HG02981 (cell line): ENCODE data around the gene RINT1.
"Not testable (repeated sequence)": the region's sequence is repeated elsewhere in the genome, so short reads cannot be mapped to it uniquely, and the experiment has no call there.

Experiments
- ATAC-seq: cut with Tn5 transposase; IDR thresholded peaks from one replicate; pipeline ENCODE4 v1.9.1; 2021; ENCODE audit warnings: mild to moderate bottlenecking, moderate library complexity; ENCODE audit not compliant: unreplicated experiment

RINT1 gene

DNA sequence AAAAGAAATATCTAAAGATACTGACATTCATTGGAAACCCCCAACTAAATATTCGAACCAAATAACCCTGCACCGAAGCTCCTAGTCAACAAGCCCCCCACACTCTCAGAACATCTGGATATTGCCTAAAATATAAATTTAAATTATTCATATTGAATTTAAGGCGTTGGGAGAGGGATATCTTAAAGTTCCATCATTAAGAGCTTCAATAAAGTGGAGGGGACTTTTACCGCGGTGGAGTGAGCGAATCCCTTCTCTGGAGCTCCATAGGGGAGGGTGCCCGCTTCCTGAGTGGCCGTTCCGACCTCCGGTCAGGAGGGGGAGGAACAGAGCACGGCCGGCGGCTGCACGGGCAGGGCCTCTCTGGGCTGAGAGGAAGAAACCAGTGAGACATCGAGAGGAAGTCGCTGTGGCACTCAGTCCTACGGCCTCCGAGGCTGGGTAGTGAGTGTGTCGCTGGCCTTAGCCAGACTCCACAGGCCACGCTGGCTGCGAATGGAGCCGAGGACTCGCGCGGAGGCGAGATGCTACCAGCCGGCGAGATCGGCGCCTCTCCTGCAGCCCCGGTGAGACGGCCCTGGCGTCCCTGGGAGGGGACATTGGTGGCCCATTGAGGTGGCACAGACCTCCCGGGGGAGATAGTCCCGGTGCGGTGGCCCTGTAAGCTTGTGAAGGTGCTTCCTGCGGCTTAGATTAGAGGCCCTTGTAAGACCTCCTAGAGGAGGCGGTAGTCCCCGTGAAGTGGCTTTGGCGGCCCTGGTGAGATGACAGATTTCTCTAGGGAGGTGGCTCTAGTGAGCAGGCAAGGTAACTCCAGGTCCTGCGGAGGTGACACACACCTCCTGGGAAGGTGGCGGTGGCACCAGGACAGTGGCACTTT is at the start of gene RINT1:
TSS of gene RINT1 (plus strand) at position 410 of the 880 bp plus-strand sequence. CDS start at position 525, 115 bp downstream.
- peak; percentile 87 for ATAC-seq

DNA sequence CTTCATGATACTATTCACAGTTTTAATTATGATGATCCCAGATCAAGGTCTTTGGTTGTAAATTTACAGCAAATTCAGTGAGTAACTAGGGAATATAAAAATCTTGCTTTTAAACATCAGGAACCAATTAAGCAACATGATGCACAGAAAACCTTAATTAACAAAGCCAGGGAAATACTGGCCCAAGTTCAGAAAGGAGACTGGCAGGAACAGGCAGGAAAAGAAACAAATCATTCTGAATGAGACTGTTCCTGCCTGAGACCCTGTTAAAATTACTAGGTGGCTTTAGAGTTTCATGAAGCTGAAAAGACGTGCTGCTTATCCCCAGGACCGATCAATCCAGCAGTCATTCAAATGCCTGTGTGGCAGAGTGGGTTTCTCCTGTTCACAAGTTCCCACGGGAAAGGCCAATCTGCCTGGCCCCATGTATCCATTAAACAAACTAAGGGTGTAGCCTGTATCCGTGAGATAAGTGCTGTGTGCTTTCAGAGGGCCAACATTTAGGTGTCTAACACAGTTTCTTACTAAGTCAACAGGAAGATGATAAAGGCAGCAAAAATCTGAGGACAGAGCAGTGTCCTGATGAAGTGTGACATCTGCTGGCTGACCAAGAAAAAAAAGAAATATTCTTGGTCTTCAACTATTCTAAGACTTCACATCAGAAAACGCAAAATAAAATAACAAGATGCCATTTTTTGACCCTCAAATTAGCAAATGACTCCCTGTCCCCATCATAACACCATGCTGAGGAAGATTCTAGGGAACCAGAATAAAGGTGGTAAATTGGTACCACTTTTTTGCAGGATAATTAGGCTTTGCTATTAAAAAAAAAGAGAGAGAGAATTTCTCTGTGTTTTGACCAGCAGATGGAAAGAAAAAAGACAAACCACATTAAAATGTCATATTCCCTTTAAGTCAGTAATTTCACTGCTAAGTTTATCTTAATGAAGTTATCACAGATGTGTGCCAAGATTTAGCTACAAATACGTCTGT is 44.1 kb upstream of the RINT1 start:
- ATAC-seq = no peak

DNA sequence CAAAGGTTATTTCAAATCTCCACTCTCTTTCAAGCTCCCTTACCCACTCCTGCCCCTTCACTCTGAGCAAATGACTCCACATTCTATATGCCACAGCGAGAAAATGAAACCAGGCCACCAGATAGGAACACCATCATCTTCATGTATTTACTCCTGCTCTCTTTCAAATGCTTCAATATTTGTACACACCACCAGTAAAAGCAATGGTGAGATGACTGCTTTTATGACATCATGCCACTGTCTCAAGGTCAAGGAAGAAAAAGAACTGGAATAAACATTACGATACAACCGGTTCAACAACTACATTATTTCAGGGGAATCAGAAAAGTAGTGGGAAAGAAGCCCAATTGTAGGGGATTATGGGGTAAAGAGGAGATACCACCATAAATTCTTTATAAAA is 42.6 kb upstream of the RINT1 start:
- no peak for ATAC-seq

DNA sequence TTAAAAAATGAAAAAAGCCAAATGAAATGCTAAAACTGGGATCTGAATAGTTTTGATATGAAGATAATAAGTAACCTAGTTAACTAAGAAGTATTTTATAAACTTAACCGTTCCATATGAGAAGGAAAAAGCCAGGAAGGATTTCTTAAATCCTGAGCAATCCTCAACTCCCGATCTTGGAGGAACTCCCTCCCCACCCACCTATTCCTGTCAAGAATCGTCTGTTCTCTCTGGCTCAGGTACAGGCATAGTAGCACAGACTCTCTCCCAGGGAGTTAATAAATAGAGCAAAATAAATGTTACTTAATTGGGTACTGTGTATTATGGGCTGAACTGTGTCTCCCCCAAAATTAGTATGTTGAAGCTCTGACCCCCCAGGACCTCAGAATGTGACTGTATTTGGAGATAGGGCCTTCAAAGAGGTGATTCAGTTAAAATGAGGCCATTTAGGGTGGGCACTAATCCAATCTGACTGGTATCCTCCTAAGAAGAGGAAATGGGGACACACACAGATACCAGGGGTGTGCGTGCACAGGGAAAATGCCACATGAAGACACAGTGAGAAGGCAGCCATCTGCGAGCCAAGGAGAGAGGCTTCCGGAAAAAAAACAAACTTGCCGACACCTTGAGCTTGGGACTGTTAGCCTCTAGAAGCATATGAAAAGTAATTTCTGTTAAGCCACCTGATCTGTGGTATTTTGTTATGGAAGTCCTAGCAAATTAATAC is 38.6 kb upstream of the RINT1 start:
- ATAC-seq = no peak

DNA sequence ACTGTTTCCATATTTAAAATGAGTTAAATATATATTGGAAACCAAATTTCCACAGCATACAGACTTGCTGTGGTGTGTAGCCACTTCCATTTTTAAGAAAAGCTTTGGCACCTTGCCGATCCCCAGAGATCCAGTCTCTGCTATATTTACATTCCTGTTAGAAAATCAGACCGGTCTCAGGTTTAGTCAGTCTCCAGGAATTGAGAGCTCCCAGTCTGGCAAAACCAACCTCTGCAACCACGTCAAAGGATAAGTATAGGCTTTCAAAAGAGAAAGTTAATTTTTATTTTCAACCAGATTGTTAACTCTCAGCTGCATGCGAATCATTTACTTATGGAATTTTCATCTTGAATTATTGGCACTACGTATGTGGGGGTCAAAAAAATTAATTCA is 38.1 kb upstream of the RINT1 start:
- ATAC-seq = no peak

DNA sequence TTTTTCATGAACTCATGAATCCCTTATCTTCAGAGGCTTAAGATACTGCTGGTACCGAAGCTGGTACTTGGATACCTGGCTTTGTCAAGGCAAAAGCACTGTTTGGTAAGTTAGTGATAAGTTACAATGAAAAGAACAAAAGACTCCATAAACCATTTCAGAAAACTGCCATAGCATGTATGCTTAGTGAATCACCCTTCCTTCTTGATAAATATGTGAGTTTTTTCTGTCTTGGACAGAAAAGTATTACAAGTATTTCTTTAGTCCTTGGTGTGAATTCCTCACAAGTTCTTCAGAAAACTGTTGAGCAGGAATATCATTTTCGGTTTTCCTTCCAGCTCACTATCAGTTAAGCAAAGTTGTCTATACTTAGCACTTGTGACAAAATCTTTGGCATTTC is 35.5 kb upstream of the RINT1 start:
- no peak for ATAC-seq

DNA sequence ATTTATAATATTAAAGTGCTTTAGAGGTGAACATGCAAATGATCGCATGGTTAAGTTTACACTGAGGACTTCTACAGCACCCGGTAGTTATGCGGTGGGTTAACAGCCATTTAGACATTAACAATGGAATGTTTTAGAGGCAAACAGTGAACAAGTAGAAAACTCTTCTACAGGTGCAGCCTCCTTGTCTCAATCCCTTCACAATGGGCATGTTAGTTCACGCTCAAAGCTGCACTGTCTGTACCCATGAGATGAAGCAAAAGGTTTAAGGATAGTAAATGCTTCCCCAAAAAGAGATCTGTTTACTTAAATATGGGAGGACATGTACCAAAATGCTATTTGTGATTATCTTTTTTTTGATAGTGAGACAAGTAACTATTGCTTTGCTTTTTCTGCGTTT is 35.0 kb upstream of the RINT1 start:
- ATAC-seq = no peak

DNA sequence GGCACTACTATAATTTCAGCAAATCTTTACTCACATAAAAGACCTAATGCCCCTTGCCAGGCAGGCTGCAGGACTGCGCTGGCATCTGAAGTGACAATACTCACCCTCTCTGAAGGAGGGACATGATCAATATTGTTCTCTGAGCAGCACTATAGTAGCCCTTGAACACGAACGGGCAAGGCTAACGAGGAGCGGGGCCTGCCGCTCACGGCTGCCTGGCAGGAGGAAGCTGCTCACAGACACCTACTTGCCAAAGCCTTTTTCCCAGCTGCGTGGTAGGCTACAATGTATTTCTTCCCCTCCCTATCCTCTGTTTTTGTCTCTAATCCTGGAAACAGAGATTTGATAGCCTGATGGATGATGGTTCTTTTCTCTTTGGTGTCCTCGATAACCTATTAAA is 29.8 kb upstream of the RINT1 start:
- no peak for ATAC-seq

DNA sequence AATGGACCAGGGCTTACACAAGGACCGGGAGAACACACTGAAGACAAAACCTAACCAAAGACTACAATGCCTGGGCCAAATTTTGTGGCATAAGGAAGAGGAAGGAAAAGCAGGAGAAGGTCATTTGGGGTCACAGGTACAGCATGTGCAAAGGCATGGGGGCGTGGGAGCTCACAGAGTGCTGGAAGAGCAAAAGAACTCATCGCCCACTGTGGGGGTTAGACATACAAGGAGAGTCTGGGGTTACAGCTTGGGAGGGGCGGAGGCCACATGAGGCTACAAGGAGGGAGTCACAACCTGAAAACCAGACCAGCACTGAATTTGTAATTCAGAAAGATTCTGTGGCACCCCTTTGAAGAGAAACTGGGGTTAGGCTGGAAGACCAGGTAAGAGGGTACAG is 19.6 kb upstream of the RINT1 start:
- no peak for ATAC-seq

DNA sequence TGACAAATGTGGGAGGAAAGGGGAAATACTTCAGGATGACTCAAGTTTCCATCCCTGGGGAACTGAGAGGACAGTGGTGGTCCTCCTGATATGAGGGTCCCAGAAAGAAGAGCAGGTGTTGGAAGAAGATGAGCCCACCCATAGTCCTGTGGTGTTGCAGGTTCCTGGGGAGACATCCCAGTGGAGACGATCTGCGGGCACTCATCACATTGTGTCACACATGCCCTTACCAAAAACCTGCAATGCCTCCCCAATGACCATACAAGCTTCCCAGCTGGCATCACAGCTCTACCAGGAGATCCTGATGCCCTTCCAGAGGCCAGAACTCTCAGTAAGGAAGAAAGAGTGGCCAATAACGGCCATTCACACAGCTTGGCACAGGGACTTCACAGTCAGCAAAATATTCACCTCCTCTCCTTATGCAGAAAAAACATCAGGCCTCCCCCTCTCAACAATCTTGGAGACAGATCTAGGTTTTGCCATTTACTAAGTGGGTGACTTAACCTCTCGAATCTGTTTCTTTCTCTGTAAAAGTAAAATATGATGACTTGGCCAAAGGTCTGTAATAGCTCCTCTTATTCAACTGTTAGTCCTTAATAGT is 19.0 kb upstream of the RINT1 start:
- no peak for ATAC-seq

DNA sequence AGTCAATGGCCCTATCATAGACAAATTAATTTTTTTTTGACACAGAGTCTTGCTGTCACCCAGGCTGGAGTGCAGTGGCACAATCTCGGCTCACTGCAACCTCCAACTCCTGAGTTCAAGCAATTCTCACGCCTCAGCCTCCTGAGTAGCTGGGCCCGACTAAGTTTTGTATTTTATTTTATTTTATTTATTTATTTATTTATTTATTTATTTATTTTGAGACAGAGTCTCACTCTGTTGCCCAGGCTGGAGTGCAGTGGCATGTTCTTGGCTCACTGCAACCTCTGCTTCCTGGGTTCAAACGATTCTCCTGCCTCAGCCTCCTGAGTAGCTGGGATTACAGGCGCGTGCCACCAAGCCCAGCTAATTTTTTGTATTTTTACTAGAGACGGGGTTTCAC is 16.4 kb upstream of the RINT1 start:
- ATAC-seq = not testable (repeated sequence)

DNA sequence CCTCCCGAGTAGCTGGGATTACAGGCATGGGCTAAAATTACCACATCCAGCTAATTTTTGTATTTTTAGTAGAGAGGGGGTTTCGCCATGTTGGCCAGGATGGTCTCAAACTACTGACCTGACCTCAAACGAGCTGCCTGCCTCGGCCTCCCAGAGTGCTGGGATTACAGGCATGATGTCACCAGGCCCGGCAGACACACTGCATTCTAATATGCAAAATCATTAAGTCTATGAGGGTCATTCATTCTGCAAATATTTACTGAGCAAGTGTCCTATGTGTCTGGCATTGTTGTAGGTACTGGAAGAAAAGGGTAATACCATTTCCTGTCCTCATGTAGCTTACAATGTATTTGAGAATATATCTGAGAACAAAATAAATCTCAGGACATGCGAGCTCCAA is 12.6 kb upstream of the RINT1 start:
- no peak for ATAC-seq

DNA sequence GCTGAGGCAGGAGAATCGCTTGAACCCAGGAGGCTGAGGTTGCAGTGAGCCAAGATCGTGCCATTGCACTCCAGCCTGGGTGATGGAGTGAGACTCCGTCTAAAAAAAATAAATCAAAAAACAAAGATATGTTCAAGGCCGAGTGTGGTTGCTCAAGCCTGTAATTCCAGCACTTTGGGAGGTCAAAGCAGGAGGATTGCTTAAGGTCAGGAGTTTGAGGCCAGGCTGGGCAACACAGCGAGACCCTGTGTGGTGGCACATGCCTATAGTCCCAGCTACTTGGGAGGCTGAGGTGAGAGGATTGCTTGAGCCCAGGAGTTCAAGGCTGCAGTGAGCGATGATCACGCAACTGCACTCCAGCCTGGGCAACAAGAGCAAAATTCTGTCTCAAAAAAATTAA is 11.4 kb upstream of the RINT1 start:
- ATAC-seq = not testable (repeated sequence)

DNA sequence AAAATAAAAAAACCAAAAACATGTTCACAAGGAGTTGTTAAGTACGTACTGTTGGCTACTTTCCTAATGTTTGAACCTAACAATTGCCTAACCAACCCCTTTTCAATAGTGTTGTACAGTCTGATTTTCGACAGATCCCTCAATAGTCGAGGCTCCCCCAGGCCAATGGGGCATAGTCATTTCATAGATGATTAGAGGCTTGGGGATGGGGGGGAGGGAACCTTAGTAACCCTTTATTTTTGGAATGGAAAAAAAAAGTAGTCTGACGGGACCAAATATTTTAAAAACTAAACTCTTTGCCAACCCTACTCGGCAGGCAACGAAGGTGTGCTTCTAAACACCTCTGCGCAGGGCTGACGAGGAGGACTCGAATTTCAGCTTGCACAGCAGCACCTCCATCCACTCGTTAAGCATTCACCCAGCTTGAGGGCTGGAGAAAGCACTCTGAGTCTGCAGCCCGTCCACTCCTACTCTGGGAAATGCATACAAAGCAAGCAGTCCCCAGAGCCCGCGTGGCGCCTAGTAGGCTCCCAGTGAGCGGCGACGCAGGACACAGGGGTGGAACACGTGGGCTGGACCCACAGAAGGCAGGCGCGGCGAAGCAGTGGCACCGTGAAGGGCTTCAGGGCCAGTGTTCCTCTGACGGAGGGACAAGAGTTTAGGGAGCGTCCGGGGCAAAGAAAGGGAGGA is 10.8 kb upstream of the RINT1 start:
- ATAC-seq = peak; percentile 38

DNA sequence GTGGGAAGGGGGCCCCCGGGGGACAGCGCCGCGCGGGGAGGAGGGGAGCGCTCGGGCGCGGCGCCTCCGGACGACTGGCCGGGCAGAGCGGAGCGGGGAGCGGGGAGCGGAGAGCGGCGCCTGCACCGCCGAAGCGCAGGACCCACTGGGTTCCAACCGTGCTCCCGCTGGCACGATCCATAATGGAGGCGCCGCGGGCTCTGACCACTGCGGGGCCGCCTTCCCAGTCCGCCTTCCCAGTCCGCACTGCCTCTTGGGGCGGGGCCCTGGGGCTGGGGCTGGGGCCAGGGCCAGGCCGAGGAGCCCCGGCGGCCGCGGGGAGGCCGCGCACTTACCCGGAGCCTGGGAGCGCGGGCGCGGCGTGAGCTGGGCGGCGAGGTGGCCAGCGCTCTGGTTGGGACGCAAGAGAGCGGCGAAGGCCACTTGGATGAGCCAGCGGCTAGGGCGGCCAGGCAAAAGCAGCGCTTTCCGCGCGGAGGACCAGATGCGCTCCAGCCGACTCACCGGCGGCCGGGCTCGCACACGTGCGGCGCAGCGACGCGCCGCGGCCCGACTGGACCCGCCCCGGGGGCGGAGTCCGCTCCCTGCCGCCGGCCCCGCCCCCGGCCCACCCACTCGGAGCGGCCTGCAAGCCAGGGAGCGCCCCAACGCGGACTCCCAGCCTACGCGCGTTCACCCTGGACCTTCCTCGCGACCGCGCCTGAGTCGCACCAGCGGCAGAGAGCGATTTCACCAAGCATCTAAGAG is 10.1 kb upstream of the RINT1 start, which contains the start of gene PUS7:
TSS of gene PUS7 (minus strand) at position 555 of the 747 bp plus-strand sequence. CDS start 13,759 bp downstream, outside the sequence.
- ATAC-seq = peak; percentile 81

DNA sequence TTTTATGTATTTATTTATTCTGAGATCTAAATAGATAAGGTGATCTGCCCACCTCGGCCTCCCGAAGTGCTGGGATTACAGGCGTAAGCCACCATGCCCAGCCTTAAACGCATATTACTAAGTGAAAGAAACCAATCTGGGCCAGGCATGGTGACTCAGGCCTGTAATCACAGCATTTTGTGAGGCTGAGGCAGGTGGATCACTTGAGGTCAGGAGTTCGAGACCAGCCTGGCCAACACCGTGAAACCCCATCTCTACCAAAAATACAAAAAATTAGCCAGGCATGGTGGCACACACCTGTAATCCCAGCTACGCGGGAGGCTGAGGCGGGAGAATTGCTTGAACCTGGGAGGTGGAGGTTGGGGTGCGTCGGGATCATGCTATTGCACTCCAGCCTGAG is 7.6 kb upstream of the RINT1 start:
- not testable (repeated sequence) for ATAC-seq

DNA sequence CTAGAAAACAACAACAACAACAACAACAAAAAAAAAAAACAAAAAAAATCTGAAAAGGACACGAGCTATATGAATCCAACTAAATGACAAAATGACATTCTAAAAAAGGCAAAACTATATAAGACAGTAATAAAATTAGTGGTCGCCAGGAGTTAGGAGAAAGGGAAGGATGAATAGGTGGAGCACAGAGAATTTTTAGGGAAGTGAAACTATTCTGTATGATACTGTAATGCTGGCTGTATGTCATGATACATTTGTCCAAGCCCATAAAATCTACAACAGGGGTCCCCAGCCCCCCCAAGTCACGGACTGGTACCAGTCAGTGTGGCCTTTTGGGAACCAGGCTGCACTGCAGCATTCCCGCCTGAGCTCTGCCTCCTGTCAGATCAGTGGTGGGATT is 7.2 kb upstream of the RINT1 start:
- no peak for ATAC-seq

DNA sequence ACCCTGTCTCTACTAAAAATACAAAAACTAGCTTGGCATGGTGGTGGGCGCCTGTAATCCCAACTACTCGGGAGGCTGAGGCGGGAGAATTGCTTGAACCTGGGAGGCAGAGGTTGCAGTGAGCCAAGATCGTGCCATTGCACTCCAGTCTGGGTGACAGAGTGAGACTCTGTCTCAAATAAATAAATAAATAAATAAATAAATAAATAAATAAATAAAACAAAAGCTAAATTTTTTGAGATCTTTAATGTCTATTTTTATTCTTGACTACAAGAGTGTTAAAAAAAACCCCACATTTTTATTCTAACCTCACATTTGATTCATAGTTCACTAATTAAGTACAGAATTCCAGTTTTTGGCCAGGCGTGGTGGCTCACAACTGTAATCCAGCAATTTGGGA is 4.3 kb upstream of the RINT1 start:
- not testable (repeated sequence) for ATAC-seq

DNA sequence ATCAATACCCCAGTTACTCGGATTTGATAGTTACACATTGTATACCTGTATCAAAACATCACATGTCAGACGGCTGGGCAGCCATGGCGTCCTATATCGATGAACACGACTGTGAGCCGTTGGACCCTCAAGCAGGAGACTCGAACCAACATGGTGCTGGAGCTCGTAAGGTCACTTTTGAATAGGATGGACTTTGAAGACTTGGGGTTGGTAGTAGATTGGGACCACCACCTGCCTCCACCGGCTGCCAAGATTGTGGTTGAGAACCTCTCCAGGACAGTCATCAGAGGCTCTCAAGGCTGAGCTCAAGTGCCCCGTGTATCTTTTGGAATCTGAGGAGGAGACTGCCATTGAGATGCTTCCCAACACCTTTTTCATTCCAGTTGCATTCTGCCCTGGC is 1.9 kb upstream of the RINT1 start:
- ATAC-seq = no peak
